DMS153 (cell line): Measurements from ENCODE around the gene ICAM2.

Experiments used
- DNase-seq: peaks from one replicate; lab custom pipeline; 2025; lab: John Stamatoyannopoulos, UW

The ICAM2 gene

GRCh38 chr17:63974594-63975192, 45.7 kb downstream of the ICAM2 start:
- no peak for DNase-seq

- no peak for DNase-seq
These were observed 46.4 kb downstream of the ICAM2 start for GRCh38 chr17:63973930-63974593.

GRCh38 chr17:63973247-63973646, 47.2 kb downstream of the ICAM2 start:
- no peak for DNase-seq

- no peak for DNase-seq
These were observed 47.6 kb downstream of the ICAM2 start, which contains the start of gene SCN4A for GRCh38 chr17:63972796-63973195. TSS of gene SCN4A (minus strand) at chr17:63972918. CDS start at chr17:63972841, 77 bp downstream.

- DNase-seq = no peak
These were observed 51.2 kb downstream of the ICAM2 start for GRCh38 chr17:63969278-63969677.

GRCh38 chr17:63967953-63968352, 52.5 kb downstream of the ICAM2 start:
- DNase-seq = no peak

GRCh38 chr17:63966646-63967264, 53.7 kb downstream of the ICAM2 start:
- DNase-seq = no peak

GRCh38 chr17:63963123-63963522, 57.3 kb downstream of the ICAM2 start:
- no peak for DNase-seq

GRCh38 chr17:63962298-63962744, 58.1 kb downstream of the ICAM2 start:
- DNase-seq = no peak

GRCh38 chr17:63961355-63962212, 58.8 kb downstream of the ICAM2 start:
- DNase-seq = no peak

GRCh38 chr17:63960430-63960829, 60.0 kb downstream of the ICAM2 start:
- no peak for DNase-seq

- DNase-seq = no peak
These were observed 60.4 kb downstream of the ICAM2 start for GRCh38 chr17:63960006-63960405.

GRCh38 chr17:63956296-63956920, 64.0 kb downstream of the ICAM2 start:
- no peak for DNase-seq

GRCh38 chr17:63955791-63956190, 64.6 kb downstream of the ICAM2 start:
- DNase-seq = no peak

- no peak for DNase-seq
These were observed 65.2 kb downstream of the ICAM2 start for GRCh38 chr17:63955232-63955631.

GRCh38 chr17:63954402-63955063, 65.9 kb downstream of the ICAM2 start:
- DNase-seq = peak; percentile 39
